HEK293 (cell line): ENCODE measurements around the gene C14orf119.
A peak's percentile ranks its signal among the peaks of the same experiment; 100 is the strongest.

Experiments
- GLI4 ChIP-seq: fragments of 450-650 bp; formaldehyde crosslinking; IDR thresholded peaks from 2 replicates; pipeline ENCODE4 v1.5.1; 2016; ENCODE audit warnings: missing biosample characterization, missing genetic modification characterization
- OSR2 ChIP-seq: fragments of 450-650 bp; formaldehyde crosslinking; IDR thresholded peaks from 2 replicates; pipeline ENCODE4 v1.5.1; 2016; ENCODE audit warnings: missing biosample characterization, missing genetic modification characterization
- PRDM1 ChIP-seq: fragments of 450-650 bp; formaldehyde crosslinking; IDR thresholded peaks from 2 replicates; pipeline ENCODE4; 2016; ENCODE audit warnings: missing biosample characterization, missing genetic modification characterization
- PRDM10 ChIP-seq: fragments of 450-650 bp; formaldehyde crosslinking; IDR thresholded peaks from 2 replicates; pipeline ENCODE4 v1.5.1; 2016; ENCODE audit warnings: missing biosample characterization, missing genetic modification characterization
- SCRT2 ChIP-seq: fragments of 450-650 bp; formaldehyde crosslinking; IDR thresholded peaks from 2 replicates; pipeline ENCODE4 v1.5.1; 2016; ENCODE audit warnings: missing biosample characterization, missing genetic modification characterization
- ZBTB20 ChIP-seq: fragments of 450-650 bp; formaldehyde crosslinking; IDR thresholded peaks from 2 replicates; pipeline ENCODE4 v1.5.1; 2016; ENCODE audit warnings: missing biosample characterization, missing genetic modification characterization
- ZBTB48 ChIP-seq: fragments of 450-650 bp; formaldehyde crosslinking; IDR thresholded peaks from 2 replicates; pipeline ENCODE4 v1.5.1; 2016; ENCODE audit warnings: missing biosample characterization, missing genetic modification characterization
- ZBTB8A ChIP-seq: fragments of 450-650 bp; formaldehyde crosslinking; IDR thresholded peaks from 2 replicates; pipeline ENCODE4 v1.5.1; 2016; ENCODE audit warnings: missing biosample characterization, missing genetic modification characterization
- ZEB2 ChIP-seq: fragments of 450-650 bp; formaldehyde crosslinking; IDR thresholded peaks from 2 replicates; pipeline ENCODE4 v1.5.1; 2016; ENCODE audit warnings: missing biosample characterization, missing genetic modification characterization
- ZNF112 ChIP-seq: fragments of 450-650 bp; formaldehyde crosslinking; IDR thresholded peaks from 2 replicates; pipeline ENCODE4 v1.5.0; 2017; ENCODE audit warnings: missing biosample characterization, missing genetic modification characterization
- ZNF148 ChIP-seq: fragments of 450-650 bp; formaldehyde crosslinking; IDR thresholded peaks from 2 replicates; pipeline ENCODE4 v1.5.0; 2017; ENCODE audit warnings: missing biosample characterization, missing genetic modification characterization, borderline replicate concordance
- ZNF19 ChIP-seq: fragments of 450-650 bp; formaldehyde crosslinking; IDR thresholded peaks from 2 replicates; pipeline ENCODE4; 2016; ENCODE audit warnings: missing biosample characterization, missing genetic modification characterization, low read depth
- ZNF2 ChIP-seq: fragments of 450-650 bp; formaldehyde crosslinking; IDR thresholded peaks from 2 replicates; pipeline ENCODE4 v1.5.1; 2016; ENCODE audit warnings: missing biosample characterization, missing genetic modification characterization
- ZNF335 ChIP-seq: fragments of 450-650 bp; formaldehyde crosslinking; conservative IDR thresholded peaks from 2 replicates; pipeline ENCODE4 v1.5.1; 2016; ENCODE audit warnings: missing biosample characterization, missing genetic modification characterization
- ZNF366 ChIP-seq: fragments of 450-650 bp; formaldehyde crosslinking; conservative IDR thresholded peaks from 2 replicates; pipeline ENCODE4 v1.5.1; 2016; ENCODE audit warnings: missing biosample characterization, missing genetic modification characterization
- ZNF394 ChIP-seq: fragments of 450-650 bp; formaldehyde crosslinking; IDR thresholded peaks from 2 replicates; pipeline ENCODE4 v1.5.1; 2016; ENCODE audit warnings: missing biosample characterization, missing genetic modification characterization, mild to moderate bottlenecking, moderate library complexity, borderline replicate concordance
- ZNF513 ChIP-seq: fragments of 450-650 bp; IDR thresholded peaks from 2 replicates; pipeline ENCODE4 v1.5.1; 2018; ENCODE audit warnings: missing biosample characterization, missing genetic modification characterization
- ZNF529 ChIP-seq: fragments of 450-650 bp; formaldehyde crosslinking; IDR thresholded peaks from 2 replicates; pipeline ENCODE4 v1.5.1; 2017; ENCODE audit warnings: missing genetic modification characterization, missing biosample characterization; ENCODE audit not compliant: insufficient replicate concordance
- ZNF544 ChIP-seq: fragments of 450-650 bp; formaldehyde crosslinking; IDR thresholded peaks from 2 replicates; pipeline ENCODE4 v1.5.0; 2017; ENCODE audit warnings: missing biosample characterization, missing genetic modification characterization
- ZNF571 ChIP-seq: fragments of 450-650 bp; formaldehyde crosslinking; IDR thresholded peaks from 2 replicates; pipeline ENCODE4 v1.5.0; 2017; ENCODE audit warnings: missing biosample characterization, missing genetic modification characterization
- ZNF692 ChIP-seq: fragments of 450-650 bp; formaldehyde crosslinking; IDR thresholded peaks from 2 replicates; pipeline ENCODE4 v1.5.1; 2016; ENCODE audit warnings: missing biosample characterization, missing genetic modification characterization
- ZNF707 ChIP-seq: fragments of 450-650 bp; formaldehyde crosslinking; IDR thresholded peaks from 2 replicates; pipeline ENCODE4 v1.5.1; 2016; ENCODE audit warnings: missing biosample characterization, missing genetic modification characterization
- TF ChIP-seq, protein P1 (sequence below): fragments of 450-650 bp; formaldehyde crosslinking; IDR thresholded peaks from 2 replicates; pipeline ENCODE4 v1.5.1; 2016; ENCODE audit warnings: missing biosample characterization, missing genetic modification characterization
- TF ChIP-seq, protein P2 (sequence below): fragments of 450-650 bp; formaldehyde crosslinking; IDR thresholded peaks from 2 replicates; pipeline ENCODE4 v1.5.1; 2016; ENCODE audit warnings: missing biosample characterization, missing genetic modification characterization
- TF ChIP-seq, protein P3 (sequence below): fragments of 450-650 bp; formaldehyde crosslinking; IDR thresholded peaks from 2 replicates; pipeline ENCODE4 v1.5.1; 2016; ENCODE audit warnings: missing biosample characterization, missing genetic modification characterization

Gene C14orf119

DNA sequence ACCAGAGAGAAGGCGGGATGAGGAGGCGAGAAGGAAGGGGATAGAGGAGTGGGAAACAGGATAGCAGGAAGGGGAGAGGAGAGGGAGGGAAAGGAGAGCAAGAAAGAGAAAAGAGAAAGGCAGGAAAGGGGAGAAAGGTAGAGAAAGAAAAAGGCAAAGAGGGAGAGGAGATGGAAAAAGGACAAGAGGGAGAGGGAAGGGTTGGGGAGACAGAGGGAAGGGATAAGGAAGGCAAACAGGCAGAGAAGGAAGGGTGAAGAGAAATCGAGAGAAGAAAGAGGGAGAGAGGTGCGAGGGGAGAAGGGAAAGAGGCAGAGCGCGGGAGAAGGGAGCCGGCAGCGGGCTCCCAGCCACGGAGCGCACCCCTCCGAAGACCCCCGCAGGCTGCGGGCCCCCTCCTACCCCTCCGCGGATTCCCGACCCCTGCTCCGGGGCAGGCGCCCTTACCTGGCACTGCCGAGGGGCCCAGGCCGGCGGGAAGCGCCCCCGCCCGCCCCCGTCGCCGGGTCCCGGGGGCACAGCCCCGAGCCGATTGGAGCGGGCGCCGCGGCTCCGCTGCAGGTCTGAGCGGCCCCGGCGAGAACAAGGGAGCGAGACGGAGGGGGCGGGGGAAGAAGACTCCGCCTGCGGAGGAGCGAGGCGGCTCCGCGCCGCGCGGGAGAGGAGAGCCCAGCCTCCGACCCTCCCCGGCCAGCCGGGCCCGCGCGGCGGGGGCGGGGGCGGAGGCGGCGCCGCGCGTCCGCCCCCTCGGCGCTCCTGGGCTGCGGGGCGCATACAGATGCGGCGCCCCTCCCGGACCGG lies 38.1 kb upstream of the C14orf119 start, which contains the start of gene CDH24 (continued):
- TF ChIP-seq, protein P1, sequence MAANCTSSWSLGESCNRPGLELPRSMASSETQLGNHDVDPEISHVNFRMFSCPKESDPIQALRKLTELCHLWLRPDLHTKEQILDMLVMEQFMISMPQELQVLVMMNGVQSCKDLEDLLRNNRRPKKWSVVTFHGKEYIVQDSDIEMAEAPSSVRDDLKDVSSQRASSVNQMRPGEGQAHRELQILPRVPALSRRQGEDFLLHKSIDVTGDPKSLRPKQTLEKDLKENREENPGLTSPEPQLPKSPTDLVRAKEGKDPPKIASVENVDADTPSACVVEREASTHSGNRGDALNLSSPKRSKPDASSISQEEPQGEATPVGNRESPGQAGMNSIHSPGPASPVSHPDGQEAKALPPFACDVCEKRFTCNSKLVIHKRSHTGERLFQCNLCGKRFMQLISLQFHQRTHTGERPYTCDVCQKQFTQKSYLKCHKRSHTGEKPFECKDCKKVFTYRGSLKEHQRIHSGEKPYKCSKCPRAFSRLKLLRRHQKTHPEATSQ (tag by site-specific recombination), result peak; percentile 43; the same call in 1 of the 2 replicates
- no peak for TF ChIP-seq ZNF571 (tag by site-specific recombination)
- peak; percentile 100 for TF ChIP-seq PRDM1 (tag by site-specific recombination)
- peak; percentile 39; the same call in 1 of the 2 replicates for TF ChIP-seq ZNF335
- no peak for TF ChIP-seq OSR2 (tag by site-specific recombination)
- TF ChIP-seq ZNF394, result no peak
- peak; percentile 23; the same call in 1 of the 2 replicates for TF ChIP-seq ZBTB8A (tag by site-specific recombination)
- no peak for TF ChIP-seq ZNF513 (tag by site-specific recombination)
- TF ChIP-seq ZEB2 (tag by site-specific recombination), result peak; percentile 39; the same call in 1 of the 2 replicates
- no peak for TF ChIP-seq ZNF112 (tag by site-specific recombination)
- no peak for TF ChIP-seq ZNF707 (tag by site-specific recombination)
- peak; percentile 28 for TF ChIP-seq ZBTB20 (tag by site-specific recombination)
- TF ChIP-seq SCRT2 (tag by site-specific recombination), result no peak
- no peak for TF ChIP-seq ZNF529
- TF ChIP-seq, protein P2, sequence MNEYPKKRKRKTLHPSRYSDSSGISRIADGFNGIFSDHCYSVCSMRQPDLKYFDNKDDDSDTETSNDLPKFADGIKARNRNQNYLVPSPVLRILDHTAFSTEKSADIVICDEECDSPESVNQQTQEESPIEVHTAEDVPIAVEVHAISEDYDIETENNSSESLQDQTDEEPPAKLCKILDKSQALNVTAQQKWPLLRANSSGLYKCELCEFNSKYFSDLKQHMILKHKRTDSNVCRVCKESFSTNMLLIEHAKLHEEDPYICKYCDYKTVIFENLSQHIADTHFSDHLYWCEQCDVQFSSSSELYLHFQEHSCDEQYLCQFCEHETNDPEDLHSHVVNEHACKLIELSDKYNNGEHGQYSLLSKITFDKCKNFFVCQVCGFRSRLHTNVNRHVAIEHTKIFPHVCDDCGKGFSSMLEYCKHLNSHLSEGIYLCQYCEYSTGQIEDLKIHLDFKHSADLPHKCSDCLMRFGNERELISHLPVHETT (tag by site-specific recombination), result peak; percentile 79; the same call in 1 of the 2 replicates
- TF ChIP-seq ZNF2 (tag by site-specific recombination), result 0 out of 2 replicates have a peak, but pooled peaks have one; percentile 44
- peak; percentile 70; the same call in 1 of the 2 replicates for TF ChIP-seq ZNF148 (tag by site-specific recombination)
- TF ChIP-seq, protein P3, sequence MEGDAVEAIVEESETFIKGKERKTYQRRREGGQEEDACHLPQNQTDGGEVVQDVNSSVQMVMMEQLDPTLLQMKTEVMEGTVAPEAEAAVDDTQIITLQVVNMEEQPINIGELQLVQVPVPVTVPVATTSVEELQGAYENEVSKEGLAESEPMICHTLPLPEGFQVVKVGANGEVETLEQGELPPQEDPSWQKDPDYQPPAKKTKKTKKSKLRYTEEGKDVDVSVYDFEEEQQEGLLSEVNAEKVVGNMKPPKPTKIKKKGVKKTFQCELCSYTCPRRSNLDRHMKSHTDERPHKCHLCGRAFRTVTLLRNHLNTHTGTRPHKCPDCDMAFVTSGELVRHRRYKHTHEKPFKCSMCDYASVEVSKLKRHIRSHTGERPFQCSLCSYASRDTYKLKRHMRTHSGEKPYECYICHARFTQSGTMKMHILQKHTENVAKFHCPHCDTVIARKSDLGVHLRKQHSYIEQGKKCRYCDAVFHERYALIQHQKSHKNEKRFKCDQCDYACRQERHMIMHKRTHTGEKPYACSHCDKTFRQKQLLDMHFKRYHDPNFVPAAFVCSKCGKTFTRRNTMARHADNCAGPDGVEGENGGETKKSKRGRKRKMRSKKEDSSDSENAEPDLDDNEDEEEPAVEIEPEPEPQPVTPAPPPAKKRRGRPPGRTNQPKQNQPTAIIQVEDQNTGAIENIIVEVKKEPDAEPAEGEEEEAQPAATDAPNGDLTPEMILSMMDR (tag by site-specific recombination), result no peak
- no peak for TF ChIP-seq ZNF544 (tag by site-specific recombination)
- no peak for TF ChIP-seq ZNF19
- TF ChIP-seq ZNF366 (tag by site-specific recombination), result peak; percentile 98
- peak; percentile 10; the same call in 1 of the 2 replicates for TF ChIP-seq ZNF692
- 0 out of 2 replicates have a peak, but pooled peaks have one; percentile 60 for TF ChIP-seq GLI4 (tag by site-specific recombination)
- TF ChIP-seq ZBTB48, result peak; percentile 74; the same call in 1 of the 2 replicates
- TF ChIP-seq PRDM10, result peak; percentile 63
